ENCODE measurements around the gene PDE8B. TPM values are rescaled to one million over a fixed set of nuclear protein-coding genes. Genes with fewer than 3 reads are reported as not detected.

The PDE8B gene
- total RNA-seq, 1 experiment from 2014 or later: not detected

- no peak for DNase-seq (ENCODE audit: low read depth)
Observed at GRCh38 chr5:77186652-77187370, 23.7 kb upstream of the PDE8B start.

GRCh38 chr5:77189421-77189820, 21.1 kb upstream of the PDE8B start:
- DNase-seq (ENCODE audit: low read depth): no peak

DNA sequence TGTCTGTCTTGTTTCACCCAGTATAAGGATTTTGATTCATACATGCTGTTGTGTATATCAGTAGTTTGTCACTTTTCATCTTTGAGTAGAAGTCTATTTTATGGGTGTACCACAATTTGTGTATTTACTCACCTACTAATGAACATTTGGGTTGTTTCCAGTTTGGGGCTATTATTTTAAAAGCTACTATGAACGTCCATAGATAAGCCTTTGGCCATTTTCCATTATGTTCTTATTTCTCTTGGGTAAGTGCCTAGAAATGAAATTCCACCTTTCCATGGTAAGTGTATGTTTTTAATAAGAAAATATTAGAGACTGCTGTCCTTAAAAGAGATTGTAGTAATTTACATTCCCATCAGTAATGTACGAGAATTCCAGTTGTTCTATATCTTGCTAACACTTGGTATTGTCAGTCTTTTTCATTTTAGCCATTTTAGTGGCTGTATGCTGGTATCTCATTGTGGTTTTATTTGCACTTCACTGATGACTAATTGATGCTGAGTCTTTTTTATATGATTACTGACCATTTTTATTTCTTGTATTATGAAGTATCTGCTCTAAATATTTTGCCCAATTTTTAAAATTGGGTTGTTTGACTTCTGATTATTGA, 17.9 kb upstream of the PDE8B start:
- no peak for DNase-seq (ENCODE audit: low read depth)

DNA sequence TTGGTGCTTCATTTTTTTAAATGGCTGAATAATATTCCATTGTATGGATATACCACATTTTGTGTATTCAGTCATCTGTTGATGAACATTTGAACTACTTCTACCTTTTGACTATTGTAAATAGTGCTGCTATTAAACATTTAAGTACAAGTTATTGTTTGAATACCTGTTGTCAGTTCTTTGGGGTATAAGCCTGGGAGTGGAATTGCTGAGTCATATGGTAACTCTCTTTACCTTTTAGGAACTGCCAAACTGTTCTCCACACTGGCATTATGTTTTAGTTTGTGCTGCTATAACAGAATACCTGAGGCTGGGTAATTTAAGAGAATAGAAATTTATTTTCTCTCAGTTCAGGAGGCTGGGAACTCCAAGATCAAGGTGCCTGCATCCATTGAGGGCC, 15.7 kb upstream of the PDE8B start:
- no peak for DNase-seq (ENCODE audit: low read depth)

DNA sequence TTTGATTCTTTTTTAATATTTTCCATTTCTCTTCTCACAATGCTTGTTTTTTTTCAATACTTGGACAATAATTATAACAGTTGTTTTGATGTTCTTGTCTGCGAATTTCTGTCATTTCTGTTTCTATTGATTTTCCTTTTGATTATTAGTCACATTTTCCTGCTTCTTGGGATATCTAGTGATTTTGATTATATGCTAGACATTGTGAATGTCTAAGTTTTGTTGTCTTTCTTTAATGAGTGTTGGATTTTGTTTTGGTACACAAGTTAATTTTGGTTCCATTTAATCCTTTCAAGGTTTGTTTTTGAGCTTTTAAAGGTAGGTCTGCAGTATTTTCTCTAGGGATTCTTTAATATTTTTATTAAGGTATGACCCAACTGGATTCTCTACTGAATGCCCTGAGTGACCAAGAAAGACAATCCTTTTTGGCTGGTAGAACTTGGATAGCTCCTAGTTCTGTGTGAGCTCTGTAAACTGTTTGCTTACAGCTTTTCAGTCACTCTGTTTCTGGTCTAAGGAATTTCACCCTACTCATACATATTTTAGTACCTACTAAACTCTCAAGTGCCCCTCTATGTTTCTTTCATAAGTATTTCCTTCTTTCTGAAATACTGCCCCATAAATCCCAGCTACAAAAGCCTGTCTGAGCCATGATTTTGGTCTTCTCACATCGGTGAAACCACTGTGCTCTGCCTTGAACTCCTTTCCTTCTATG, 12.5 kb upstream of the PDE8B start:
- no peak for DNase-seq (ENCODE audit: low read depth)

GRCh38 chr5:77200663-77201062, 9.8 kb upstream of the PDE8B start:
- no peak for DNase-seq (ENCODE audit: low read depth)

DNA sequence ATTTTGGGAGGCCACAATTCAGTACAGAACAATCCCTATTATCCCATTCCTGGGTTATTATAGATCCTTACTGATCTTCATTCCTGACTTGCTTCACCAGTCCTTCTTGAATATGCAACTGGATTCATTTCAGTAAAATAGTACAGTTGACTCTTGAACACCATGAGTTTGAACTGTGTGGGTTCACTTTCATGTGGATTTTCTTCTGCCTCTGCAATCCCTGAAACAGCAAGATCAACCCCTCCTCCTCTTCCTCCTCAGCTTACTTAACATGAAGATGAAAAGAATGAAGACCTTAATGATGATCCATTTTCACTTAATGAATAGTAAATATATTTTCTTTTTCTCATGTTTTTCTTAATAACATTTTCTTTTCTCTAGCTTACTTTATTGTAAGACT, 8.3 kb upstream of the PDE8B start:
- no peak for DNase-seq (ENCODE audit: low read depth)

GRCh38 chr5:77204967-77205366, 5.5 kb upstream of the PDE8B start:
- no peak for DNase-seq (ENCODE audit: low read depth)

- no peak for DNase-seq (ENCODE audit: low read depth)
Observed at GRCh38 chr5:77208507-77209163, 1.8 kb upstream of the PDE8B start.

DNA sequence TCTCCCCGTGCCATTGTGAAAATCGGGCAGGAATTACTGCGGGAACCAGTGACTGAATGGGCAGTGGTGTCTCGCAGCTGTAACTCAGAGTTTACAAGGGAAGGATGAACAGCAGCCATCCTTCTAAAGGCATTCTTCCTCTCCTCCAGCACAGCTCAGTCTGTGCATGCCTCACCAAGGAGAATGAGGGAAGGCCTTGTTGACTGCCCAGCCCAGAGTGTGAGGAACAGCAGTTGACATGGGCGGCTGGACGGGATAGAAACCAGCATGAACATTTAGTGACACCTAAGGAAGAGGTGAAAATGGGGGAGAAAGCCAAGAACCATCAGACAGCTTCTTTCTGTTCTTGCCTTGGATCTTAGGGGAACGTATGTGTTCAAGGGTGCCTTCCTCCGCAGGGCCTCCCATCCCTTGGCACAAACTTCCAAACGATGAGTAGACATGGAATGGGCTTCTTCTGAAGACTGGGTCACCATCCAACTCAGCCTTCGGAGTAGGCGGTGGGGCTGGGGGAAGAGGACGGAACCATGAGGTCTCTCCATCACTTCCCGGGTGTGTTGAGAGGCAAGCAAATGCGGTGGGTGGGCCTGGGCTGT, 887 bp upstream of the PDE8B start:
- DNase-seq (ENCODE audit: low read depth): no peak

DNA sequence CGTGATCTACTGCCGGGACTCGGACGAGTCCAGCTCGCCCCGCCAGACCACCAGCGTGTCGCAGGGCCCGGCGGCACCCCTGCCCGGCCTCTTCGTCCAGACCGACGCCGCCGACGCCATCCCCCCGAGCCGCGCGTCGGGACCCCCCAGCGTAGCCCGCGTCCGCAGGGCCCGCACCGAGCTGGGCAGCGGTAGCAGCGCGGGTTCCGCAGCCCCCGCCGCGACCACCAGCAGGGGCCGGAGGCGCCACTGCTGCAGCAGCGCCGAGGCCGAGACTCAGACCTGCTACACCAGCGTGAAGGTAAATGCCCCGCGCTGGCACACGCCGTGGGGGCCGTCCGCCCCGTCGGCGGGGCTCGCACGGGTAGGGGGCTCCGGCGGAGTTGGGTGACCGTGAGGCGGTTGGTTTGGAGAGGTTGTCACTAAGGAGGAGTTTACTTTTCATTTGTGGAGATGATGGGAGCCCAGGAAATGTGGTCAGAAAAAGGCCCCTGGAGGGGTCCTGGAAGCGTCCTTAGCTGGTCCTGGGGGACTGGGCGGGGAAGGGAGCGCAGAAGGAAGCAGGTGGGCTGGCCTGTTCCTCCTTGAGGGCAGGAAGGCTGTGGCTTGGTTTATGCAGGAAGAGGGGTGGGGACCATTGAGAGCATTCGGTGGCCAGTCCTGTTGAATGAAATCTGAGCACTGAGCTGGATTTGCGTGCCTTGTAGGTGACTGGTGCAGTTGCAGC, 647 bp downstream of the PDE8B start:
- no peak for DNase-seq (ENCODE audit: low read depth)

- DNase-seq (ENCODE audit: low read depth): no peak
Observed at GRCh38 chr5:77211691-77212047, 1.2 kb downstream of the PDE8B start.

GRCh38 chr5:77213601-77214000, 3.1 kb downstream of the PDE8B start:
- DNase-seq (ENCODE audit: low read depth): no peak

- no peak for DNase-seq (ENCODE audit: low read depth)
Observed at GRCh38 chr5:77214151-77214550, 3.7 kb downstream of the PDE8B start.

DNA sequence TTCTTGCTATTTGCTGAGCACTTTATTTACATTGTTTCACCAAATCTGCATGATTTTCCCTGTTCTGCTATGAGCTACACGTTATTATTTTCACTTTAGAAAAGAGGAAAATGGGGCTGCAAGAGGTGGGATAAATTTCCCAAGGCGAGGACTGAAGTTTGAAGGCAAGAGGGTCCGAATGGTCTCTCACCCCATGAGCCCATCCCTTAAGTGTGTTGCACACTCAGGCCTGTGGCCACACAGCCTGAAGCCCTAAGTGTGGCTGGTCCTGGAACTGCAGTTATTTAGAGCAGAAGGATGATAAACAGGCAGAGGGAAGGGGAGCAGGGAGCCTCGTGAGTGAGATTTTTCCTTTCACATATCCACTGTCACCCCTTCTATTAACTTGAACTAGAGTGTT, 7.8 kb downstream of the PDE8B start:
- DNase-seq (ENCODE audit: low read depth): no peak

GRCh38 chr5:77221115-77221514, 10.6 kb downstream of the PDE8B start:
- DNase-seq (ENCODE audit: low read depth): no peak

DNA sequence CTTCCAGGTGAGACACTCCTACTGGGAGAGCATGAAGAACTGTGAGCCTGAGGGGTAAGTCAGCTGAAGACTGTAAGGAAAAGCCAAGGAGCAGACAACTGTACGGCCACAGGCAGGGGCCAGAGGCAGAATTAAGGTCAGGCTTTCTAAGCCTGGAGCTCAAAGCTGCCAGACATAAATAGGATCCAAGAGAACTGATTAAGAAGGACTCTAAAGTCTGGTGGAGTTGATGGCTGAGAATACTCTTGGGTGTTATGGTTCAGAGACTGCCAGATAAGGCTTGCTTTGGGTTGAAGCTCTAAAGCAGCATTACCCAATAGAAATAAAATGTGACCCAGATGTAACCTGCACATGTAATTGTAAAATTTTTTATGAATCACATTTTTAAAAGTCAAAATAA, 12.2 kb downstream of the PDE8B start:
- DNase-seq (ENCODE audit: low read depth): no peak

DNA sequence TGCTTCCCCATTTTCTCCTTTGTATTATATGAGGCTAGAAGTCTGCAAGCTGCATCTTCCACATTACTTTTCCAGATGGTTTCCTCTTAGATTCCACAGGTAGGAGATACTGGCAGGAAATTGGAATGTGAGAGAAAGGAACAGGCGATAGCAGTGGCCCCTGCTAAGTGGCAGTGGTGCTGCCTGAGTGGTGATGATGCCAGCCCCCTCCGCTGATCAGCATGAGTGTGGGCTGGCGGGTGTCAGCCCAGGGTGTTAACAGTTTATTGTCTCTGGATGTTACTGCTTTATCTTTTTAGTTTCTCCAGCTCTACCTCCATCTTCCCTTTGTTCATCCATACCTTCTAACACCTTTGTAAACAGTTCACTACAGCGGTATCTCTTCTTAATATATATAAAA, 13.2 kb downstream of the PDE8B start:
- DNase-seq (ENCODE audit: low read depth): no peak

DNA sequence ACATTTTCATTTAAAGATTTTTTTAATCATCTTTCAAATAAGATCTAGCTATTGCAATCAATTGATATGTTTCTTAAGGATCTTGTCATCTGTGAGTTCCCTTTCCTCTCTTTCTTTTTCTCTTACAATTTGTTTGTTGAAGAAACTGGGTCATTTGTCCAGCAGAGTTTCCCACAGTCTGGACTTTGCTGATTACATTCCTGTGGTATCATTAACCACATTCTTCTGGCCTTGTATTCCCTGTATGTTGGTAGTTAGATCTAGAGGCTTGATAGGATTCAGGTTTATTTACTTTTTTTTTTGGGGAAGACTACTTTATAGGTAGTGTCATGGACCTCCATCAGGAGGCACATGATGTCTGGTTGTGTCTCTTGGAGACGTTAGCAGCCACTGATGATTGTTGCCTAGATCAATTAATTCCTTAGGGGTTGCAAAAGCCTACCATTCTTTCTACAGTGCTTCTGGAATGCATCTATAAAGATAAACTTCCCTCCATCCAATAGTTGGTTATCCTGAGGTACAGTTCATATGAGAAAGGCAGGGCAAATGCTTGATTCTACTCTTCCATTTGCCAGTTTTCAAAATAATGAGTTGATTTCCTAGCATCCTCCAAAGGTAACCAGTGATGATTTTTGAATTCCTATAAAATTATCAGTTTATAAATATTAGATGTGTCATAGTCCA, 14.3 kb downstream of the PDE8B start:
- DNase-seq (ENCODE audit: low read depth): peak; percentile 35

GRCh38 chr5:77225531-77225930, 15.1 kb downstream of the PDE8B start:
- no peak for DNase-seq (ENCODE audit: low read depth)

DNA sequence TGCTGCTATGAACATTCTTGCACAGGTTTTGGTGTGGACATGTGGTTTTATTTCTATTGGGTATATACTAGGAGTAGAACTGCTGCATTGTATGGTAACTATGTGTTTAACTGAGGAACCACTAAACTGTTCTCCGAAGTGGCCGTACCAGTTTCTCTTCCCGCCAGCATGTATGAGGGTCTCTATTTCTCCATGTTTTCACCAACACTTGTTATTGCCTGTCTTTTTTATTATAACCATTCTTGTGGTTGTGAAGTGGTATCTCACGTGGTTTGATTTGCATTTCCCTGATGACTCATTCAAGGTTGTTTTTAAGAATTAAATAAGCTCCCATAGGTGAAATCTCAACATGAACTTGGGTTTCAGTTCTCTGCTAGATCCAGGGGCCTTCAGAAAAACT, 19.4 kb downstream of the PDE8B start:
- no peak for DNase-seq (ENCODE audit: low read depth)
